HG03442 (cell line): Measurements from ENCODE around the gene BATF3.

Source experiments
- ATAC-seq: cut with Tn5 transposase; IDR thresholded peaks from one replicate; pipeline ENCODE4 v1.9.1; 2021; ENCODE audit warnings: mild to moderate bottlenecking, moderate library complexity; ENCODE audit not compliant: unreplicated experiment

Gene BATF3

GRCh38 chr1:212710566-212710965 lies 10.9 kb upstream of the BATF3 start:
- no peak for ATAC-seq

- ATAC-seq, result no peak
These were observed 4.4 kb upstream of the BATF3 start for GRCh38 chr1:212703991-212704564.

- ATAC-seq, result no peak
These were observed 3.0 kb upstream of the BATF3 start for GRCh38 chr1:212702672-212703071.

GRCh38 chr1:212701910-212702309 lies 2.3 kb upstream of the BATF3 start:
- no peak for ATAC-seq

- no peak for ATAC-seq
These were observed 1.5 kb upstream of the BATF3 start for GRCh38 chr1:212700892-212701819.

- ATAC-seq, result peak; percentile 30
These were observed 717 bp upstream of the BATF3 start for GRCh38 chr1:212700223-212700891.

- peak; percentile 60 for ATAC-seq
These were observed 476 bp downstream of the BATF3 start for GRCh38 chr1:212699104-212699624.

- ATAC-seq, result peak; percentile 19
These were observed 1.1 kb downstream of the BATF3 start for GRCh38 chr1:212698467-212699103.

- no peak for ATAC-seq
These were observed 2.8 kb downstream of the BATF3 start for GRCh38 chr1:212696721-212697331.

GRCh38 chr1:212692774-212693644 lies 6.6 kb downstream of the BATF3 start:
- ATAC-seq, result no peak

- peak; percentile 62 for ATAC-seq
These were observed 8.0 kb downstream of the BATF3 start for GRCh38 chr1:212691561-212692071.

- no peak for ATAC-seq
These were observed 8.7 kb downstream of the BATF3 start for GRCh38 chr1:212690816-212691403.

GRCh38 chr1:212689758-212690529 lies 9.7 kb downstream of the BATF3 start:
- ATAC-seq, result no peak

- no peak for ATAC-seq
These were observed 10.4 kb downstream of the BATF3 start for GRCh38 chr1:212689196-212689725.

- ATAC-seq, result no peak
These were observed 11.1 kb downstream of the BATF3 start for GRCh38 chr1:212688341-212689047.

GRCh38 chr1:212687811-212688210 lies 11.8 kb downstream of the BATF3 start:
- ATAC-seq, result no peak

- no peak for ATAC-seq
These were observed 13.0 kb downstream of the BATF3 start for GRCh38 chr1:212686591-212686990.
